HUES64 (cell line): ENCODE measurements around the gene ASB13.

ENCODE experiments used
- H3K27ac ChIP-seq: 2 replicates; pipeline ENCODE4 v1.7.0; 2013; ENCODE audit warnings: low read depth, low read length, inconsistent platforms
- H3K27me3 ChIP-seq: 2 replicates; pipeline ENCODE4 v1.6.1; 2013; ENCODE audit warnings: mild to moderate bottlenecking, low read length; ENCODE audit not compliant: insufficient read depth
- H3K36me3 ChIP-seq: 2 replicates; pipeline ENCODE4 v1.6.1; 2013; ENCODE audit warnings: mild to moderate bottlenecking, low read length; ENCODE audit not compliant: insufficient read depth
- H3K4me1 ChIP-seq: 2 replicates; pipeline ENCODE4 v1.6.1; 2013; ENCODE audit warnings: mild to moderate bottlenecking, low read length, moderate library complexity; ENCODE audit not compliant: insufficient read depth
- H3K4me3 ChIP-seq: 2 replicates; pipeline ENCODE4 v1.5.1; 2013; ENCODE audit warnings: mild to moderate bottlenecking, low read length, moderate library complexity
- H3K9ac ChIP-seq: 2 replicates; pipeline ENCODE4 v1.6.1; 2013; ENCODE audit warnings: mild to moderate bottlenecking, low read depth, low read length
- H3K9me3 ChIP-seq: 2 replicates; pipeline ENCODE4 v1.6.1; 2013; ENCODE audit warnings: low read depth, low read length; ENCODE audit not compliant: insufficient read depth
- WGBS: fragments of 150-250, 120-280 bp; methylation state at CpG from one replicate; pipeline ENCODE4 v1.1.7; 2013; ENCODE audit warnings: missing lambda C conversion rate; 5-methylcytosine and 5-hydroxymethylcytosine counted together

Gene ASB13

GRCh38 chr10:5592070-5592469 lies 74.3 kb downstream of the ASB13 start:
- no peak overlapping the region for H3K27ac ChIP-seq
- WGBS, result 91% methylated on average over 8 of the region's 8 CpGs
- no peaks in the 10 kb centered on the region for H3K27me3 ChIP-seq
- H3K9me3 ChIP-seq, result no peaks in the 10 kb centered on the region
- no peak overlapping the region for H3K4me3 ChIP-seq
- no peak overlapping the region for H3K9ac ChIP-seq
- peaks cover 14% of the 10 kb centered on the region for H3K4me1 ChIP-seq
- H3K36me3 ChIP-seq, result no peaks in the 10 kb centered on the region

DNA sequence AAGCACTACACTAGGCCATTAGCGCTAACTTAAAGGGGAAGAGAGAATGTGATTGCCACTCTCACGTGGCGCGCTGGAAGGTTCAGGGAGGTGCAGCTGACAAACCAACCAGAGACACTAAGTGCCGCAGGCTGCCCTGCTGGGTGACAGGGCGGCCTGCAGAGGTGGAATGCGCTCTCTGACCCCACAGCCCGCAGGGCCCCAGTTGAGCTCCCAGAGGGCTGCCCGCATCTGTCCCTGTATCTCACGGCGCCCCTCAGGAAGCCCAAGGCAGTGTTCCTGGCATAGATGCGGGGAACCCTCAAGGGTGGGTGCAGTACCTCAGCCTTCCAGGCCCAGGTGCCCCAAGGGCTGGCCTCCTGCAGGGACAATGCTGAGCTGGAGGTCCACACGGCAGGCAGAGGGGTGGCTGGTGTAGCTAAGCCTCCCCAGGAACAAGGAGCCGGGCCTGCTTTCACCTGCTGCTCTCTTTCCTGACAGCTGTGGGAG lies 75.0 kb downstream of the ASB13 start:
- H3K36me3 ChIP-seq, result no peaks in the 10 kb centered on the region
- H3K27ac ChIP-seq, result no peak overlapping the region
- WGBS, result 81% methylated on average over 14 of the region's 14 CpGs
- H3K9ac ChIP-seq, result no peak overlapping the region
- H3K4me3 ChIP-seq, result no peak overlapping the region
- H3K27me3 ChIP-seq, result no peaks in the 10 kb centered on the region
- H3K9me3 ChIP-seq, result no peaks in the 10 kb centered on the region
- peaks cover 20% of the 10 kb centered on the region for H3K4me1 ChIP-seq

GRCh38 chr10:5590816-5591215 lies 75.6 kb downstream of the ASB13 start:
- Histone ChIP-seq H3K4me3 (no peak overlapping the region), H3K9me3 (no peaks in the 10 kb centered on the region)
- WGBS, result 81% methylated on average over 10 of the region's 10 CpGs

GRCh38 chr10:5589661-5590511 lies 76.5 kb downstream of the ASB13 start:
- Histone ChIP-seq H3K9me3 (no peaks in the 10 kb centered on the region), H3K36me3 (no peaks in the 10 kb centered on the region), H3K27me3 (no peaks in the 10 kb centered on the region), H3K27ac (no peak overlapping the region), H3K9ac (0 out of 2 replicates have a peak overlapping the region, but pooled peaks have one; percentile 8), H3K4me1 (peaks cover 35% of the 10 kb centered on the region), H3K4me3 (no peak overlapping the region)
- WGBS, result 68% methylated on average over 14 of the region's 16 CpGs

More at GRCh38 chr10:5590816-5591215, 75.6 kb downstream of the ASB13 start:
- no peaks in the 10 kb centered on the region for H3K27me3 ChIP-seq
- H3K4me1 ChIP-seq, result peaks cover 26% of the 10 kb centered on the region
- no peak overlapping the region for H3K9ac ChIP-seq
- no peaks in the 10 kb centered on the region for H3K36me3 ChIP-seq
- no peak overlapping the region for H3K27ac ChIP-seq

DNA sequence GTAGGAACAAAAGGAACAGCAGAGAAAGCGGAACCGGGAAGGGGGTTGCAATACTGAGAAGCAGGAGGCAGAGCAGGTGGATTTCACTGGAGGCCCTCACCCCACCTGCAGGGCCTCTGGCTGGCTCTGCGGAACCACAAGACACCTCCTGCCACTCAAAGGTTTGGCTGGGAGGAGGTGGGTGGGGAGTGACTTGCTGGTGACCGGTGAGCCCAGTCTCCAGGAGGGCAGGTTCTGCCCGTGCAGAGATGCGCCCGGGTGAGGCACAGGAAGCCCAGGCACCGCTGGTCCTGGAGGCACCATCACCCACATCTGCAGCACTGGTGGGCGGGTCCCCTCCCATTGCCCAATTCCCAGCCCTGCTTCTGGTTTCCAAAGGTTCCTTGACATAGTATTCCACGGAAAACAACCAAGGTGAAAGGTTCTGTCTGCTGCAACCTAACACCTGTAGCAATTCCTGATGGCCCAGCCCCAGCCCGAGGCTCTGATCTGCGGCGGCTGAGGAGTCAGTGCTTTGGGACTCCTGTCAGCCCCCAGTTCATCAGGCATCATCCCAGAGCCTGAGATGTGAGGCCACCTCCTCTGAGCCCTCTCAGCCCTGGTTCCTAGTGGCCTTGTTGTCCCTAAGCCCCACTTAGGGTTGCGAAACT lies 77.3 kb downstream of the ASB13 start:
- H3K36me3 ChIP-seq, result no peaks in the 10 kb centered on the region
- 89% methylated on average over 14 of the region's 14 CpGs for WGBS
- H3K27me3 ChIP-seq, result no peaks in the 10 kb centered on the region
- no peaks in the 10 kb centered on the region for H3K9me3 ChIP-seq
- no peak overlapping the region for H3K9ac ChIP-seq
- H3K27ac ChIP-seq, result no peak overlapping the region
- H3K4me1 ChIP-seq, result peaks cover 39% of the 10 kb centered on the region
- H3K4me3 ChIP-seq, result no peak overlapping the region
